H1 (cell line): ENCODE results near the gene ARID3B. TPM values are rescaled to one million over a fixed set of nuclear protein-coding genes. Genes with fewer than 3 reads are reported as not detected.

Experiments used
- CTCF ChIA-PET: fragments of 300-600 bp; sonication (Branson Sonifier 250); formaldehyde crosslinking; loops from one replicate; lab custom pipeline; 2021; ENCODE audit not compliant: partially characterized antibody; lab: Charles Lee
- POLR2A ChIA-PET: fragments of 300-600 bp; sonication (Branson Sonifier 250); formaldehyde crosslinking; loops from one replicate; lab custom pipeline; 2021; ENCODE audit warnings: inconsistent platforms; ENCODE audit not compliant: partially characterized antibody; lab: Charles Lee
- DNase-seq, 2 experiments: peaks; one replicate each; pipeline versions ENCODE4 v3.0.0 to v3.0.0-alpha.2; 2010 to 2022; ENCODE audit warnings: low spot score in 2 of 2, low read depth in 1 of 2, mixed read lengths in 1 of 2
- FAIRE-seq: peaks from 2 replicates; lab custom pipeline; 2011; peaks lifted over from hg19 to GRCh38; lab: Jason Lieb, UNC
- H2AFZ ChIP-seq: 2 replicates; pipeline ENCODE4 v1.8.1; 2012; ENCODE audit warnings: low read length, inconsistent platforms
- H2AK5ac ChIP-seq: 2 replicates; pipeline ENCODE4 v1.6.1; 2013; ENCODE audit warnings: low read depth, low read length
- H2BK120ac ChIP-seq: replicated peaks from 2 replicates; pipeline ENCODE3; 2013; ENCODE audit warnings: low read depth, low read length, inconsistent platforms
- H2BK12ac ChIP-seq: 2 replicates; pipeline ENCODE4 v1.6.1; 2013; ENCODE audit warnings: low read depth, low read length
- H2BK15ac ChIP-seq: 2 replicates; pipeline ENCODE4 v1.6.1; 2013; ENCODE audit warnings: low read length
- H2BK20ac ChIP-seq: 2 replicates; pipeline ENCODE4 v1.6.1; 2013; ENCODE audit warnings: low read length
- H2BK5ac ChIP-seq: 2 replicates; pipeline ENCODE4 v1.6.1; 2013; ENCODE audit warnings: low read depth, low read length
- H3K14ac ChIP-seq: 2 replicates; pipeline ENCODE4 v1.6.1; 2013; ENCODE audit warnings: inconsistent platforms; ENCODE audit not compliant: insufficient read length
- H3K18ac ChIP-seq: 2 replicates; pipeline ENCODE4 v1.6.1; 2013; ENCODE audit warnings: low read length; ENCODE audit errors: extremely low read depth
- H3K23ac ChIP-seq: 2 replicates; pipeline ENCODE4 v1.6.1; 2013; ENCODE audit warnings: inconsistent platforms; ENCODE audit not compliant: insufficient read length
- H3K23me2 ChIP-seq: 2 replicates; pipeline ENCODE4 v1.6.1; 2013; ENCODE audit warnings: low read depth, low read length
- H3K27ac ChIP-seq: 2 replicates; pipeline ENCODE4 v1.6.1; 2011; ENCODE audit warnings: low read depth, low read length, inconsistent platforms
- H3K27me3 ChIP-seq, 4 experiments: replicated peaks in 1 of 4; 1 replicate in 1 of 4; 2 replicates in 3 of 4; pipeline versions ENCODE4 v1.6.1 to v1.8.1; 2011 to 2013; ENCODE audit warnings: low read length in 3 of 4, mild to moderate bottlenecking in 3 of 4, inconsistent platforms in 2 of 4, mixed read lengths in 2 of 4, moderate library complexity in 1 of 4; ENCODE audit not compliant: control insufficient read depth in 3 of 4, insufficient read depth in 3 of 4; ENCODE audit errors: extremely low read depth in 1 of 4
- H3K36me3 ChIP-seq, 4 experiments: 2 replicates each; pipeline versions ENCODE4 v1.6.1 to v1.8.1; 2011 to 2013; ENCODE audit warnings: mild to moderate bottlenecking in 4 of 4, low read length in 3 of 4, moderate library complexity in 2 of 4, control low read depth in 1 of 4, inconsistent platforms in 1 of 4; ENCODE audit not compliant: insufficient read depth in 4 of 4, control insufficient read depth in 2 of 4
- H3K4ac ChIP-seq: replicated peaks from 2 replicates; pipeline ENCODE3; 2013; ENCODE audit warnings: low read length, low read depth, mixed read lengths, inconsistent platforms; ENCODE audit not compliant: insufficient read length
- H3K4me1 ChIP-seq, 4 experiments: replicated peaks in 1 of 4; 1 replicate in 1 of 4; 2 replicates in 3 of 4; pipeline versions ENCODE4 v1.6.1 to v1.8.1; 2011 to 2013; ENCODE audit warnings: low read length in 3 of 4, inconsistent platforms in 2 of 4, mixed read lengths in 1 of 4; ENCODE audit not compliant: insufficient read depth in 4 of 4, control insufficient read depth in 3 of 4
- H3K4me2 ChIP-seq, 2 experiments: 2 replicates each; pipeline versions ENCODE4 v1.6.1 to v1.8.1; 2011 to 2013; ENCODE audit warnings: low read depth in 2 of 2, low read length in 2 of 2, control low read depth in 1 of 2, inconsistent platforms in 1 of 2, mild to moderate bottlenecking in 1 of 2; ENCODE audit not compliant: insufficient read depth in 1 of 2
- H3K4me3 ChIP-seq, 4 experiments: fragments of 200-600, 300-600 bp in 1 of 4; sonication (generic), shearing (Covaris generic), sonication (Bioruptor Twin) in 1 of 4; 2 replicates each; pipeline versions ENCODE4 v1.5.1 to v1.8.1; 2011 to 2016; ENCODE audit warnings: low read length in 4 of 4, low read depth in 3 of 4, control low read depth in 2 of 4, inconsistent platforms in 2 of 4, mild to moderate bottlenecking in 2 of 4, mixed read lengths in 1 of 4, moderate library complexity in 1 of 4; ENCODE audit not compliant: insufficient read depth in 2 of 4; ENCODE audit errors: extremely low read depth in 1 of 4
- H3K56ac ChIP-seq: replicated peaks from 2 replicates; pipeline ENCODE3; 2013; ENCODE audit warnings: low read depth, mild to moderate bottlenecking, mixed read lengths, low read length, inconsistent platforms; ENCODE audit not compliant: insufficient read length
- H3K79me1 ChIP-seq: 2 replicates; pipeline ENCODE4 v1.6.1; 2013; ENCODE audit warnings: low read depth, low read length, control low read depth
- H3K79me2 ChIP-seq, 2 experiments: 2 replicates each; pipeline versions ENCODE4 v1.6.1 to v1.8.1; 2012 to 2013; ENCODE audit warnings: low read length in 2 of 2, mild to moderate bottlenecking in 2 of 2, inconsistent platforms in 1 of 2; ENCODE audit not compliant: insufficient read depth in 2 of 2, control insufficient read depth in 1 of 2
- H3K9ac ChIP-seq, 4 experiments: replicated peaks in 1 of 4; 1 replicate in 1 of 4; 2 replicates in 3 of 4; pipeline versions ENCODE4 v1.6.1 to v1.8.1; 2011 to 2013; ENCODE audit warnings: low read depth in 3 of 4, low read length in 3 of 4, control low read depth in 2 of 4, mild to moderate bottlenecking in 2 of 4, moderate library complexity in 2 of 4, inconsistent platforms in 1 of 4; ENCODE audit errors: extremely low read depth in 1 of 4
- H3K9me3 ChIP-seq, 2 experiments: 2 replicates each; pipeline versions ENCODE4 v1.6.1 to v1.8.1; 2012 to 2013; ENCODE audit warnings: mild to moderate bottlenecking in 2 of 2, moderate library complexity in 2 of 2, control low read depth in 1 of 2, inconsistent platforms in 1 of 2, low read depth in 1 of 2, low read length in 1 of 2, mixed read lengths in 1 of 2; ENCODE audit not compliant: insufficient read depth in 2 of 2
- H4K20me1 ChIP-seq, 2 experiments: replicated peaks in 1 of 2; 2 replicates each; pipeline versions ENCODE3 to v1.8.1; 2011 to 2013; ENCODE audit warnings: inconsistent platforms in 2 of 2, low read length in 2 of 2, mild to moderate bottlenecking in 1 of 2; ENCODE audit not compliant: insufficient read depth in 2 of 2, control insufficient read depth in 1 of 2
- H4K5ac ChIP-seq: 2 replicates; pipeline ENCODE4 v1.6.1; 2013; ENCODE audit warnings: low read length, low read depth, mixed read lengths, inconsistent platforms; ENCODE audit not compliant: insufficient read length
- H4K8ac ChIP-seq: 2 replicates; pipeline ENCODE4 v1.8.0; 2013; ENCODE audit warnings: mild to moderate bottlenecking, moderate library complexity, low read length, inconsistent platforms; ENCODE audit not compliant: insufficient read depth; ENCODE audit errors: extremely low read depth
- H4K91ac ChIP-seq: replicated peaks from 2 replicates; pipeline ENCODE3; 2013; ENCODE audit warnings: low read length, mixed read lengths, inconsistent platforms; ENCODE audit not compliant: insufficient read length
- SAP30 ChIP-seq: fragments of 300-600 bp; sonication (generic); IDR thresholded peaks from 2 replicates; pipeline ENCODE4 v1.7.1; 2012; ENCODE audit warnings: low read length, moderate library complexity, mild to moderate bottlenecking, inconsistent platforms; ENCODE audit not compliant: insufficient read depth, insufficient replicate concordance
- SP2 ChIP-seq: IDR thresholded peaks from 2 replicates; pipeline ENCODE4 v1.6.1; 2012; ENCODE audit warnings: mild to moderate bottlenecking, low read length, inconsistent platforms
- WGBS, 2 experiments: shearing (Covaris generic) in 1 of 2; methylation state at CpG; one replicate each; pipeline versions ENCODE4 v1.1.6 to v1.1.7; 2013 to 2015; ENCODE audit warnings: low lambda C conversion rate in 2 of 2, mixed read lengths in 2 of 2, inconsistent platforms in 1 of 2, low coverage in 1 of 2, missing lambda C conversion rate in 1 of 2; ENCODE audit not compliant: insufficient replicate concordance in 2 of 2, insufficient coverage in 1 of 2, insufficient read length in 1 of 2; ENCODE audit errors: extremely low coverage in 1 of 2, missing lambda C conversion rate in 1 of 2; 5-methylcytosine and 5-hydroxymethylcytosine counted together
- polyA plus RNA-seq, 7 experiments: library from polyadenylated mRNA; depleted of rRNA in 3 of 7; stranded (reverse) in 5 of 7; unstranded in 2 of 7; fragments of >200 nt in 5 of 7; fragments of 200-250 nt in 2 of 7; gene quantifications; 1 replicate in 5 of 7; 2 replicates in 1 of 7; 4 replicates in 1 of 7; pipeline versions ENCODE4 v1.2.1 to v1.2.3, GENCODE V29; 2011 to 2013; ENCODE audit warnings: missing spikeins in 2 of 7, mixed read lengths in 2 of 7
- total RNA-seq: library from RNA; stranded (reverse); fragmentation: NEBNext Ultra II Directional; extraction: Animal tissue kit (Norgen Biotek cat#: 25700); gene quantifications from 2 replicates; pipeline ENCODE4 v1.2.1, GENCODE V29; 2021

The ARID3B gene
- total and polyA plus RNA-seq, 2 of the 8 experiments (the other 6 are each of a cell fraction or from before 2014, with no cell fraction given): 81.0 to 115 TPM

GRCh38 chr15:74585191-74585590 lies 44.2 kb downstream of the ARID3B start:
- no peaks in the 10 kb centered on the region for H3K23me2 ChIP-seq
- H3K9me3 ChIP-seq: no peaks in the 10 kb centered on the region
- WGBS, 2 experiments: 86% methylated on average over 3 of the region's 3 CpGs; no CpG with 5 or more reads in 1 of the 2 experiments
- DNase-seq: no peak
- no peaks in the 10 kb centered on the region for H3K27me3 ChIP-seq
- no peak for TF ChIP-seq SAP30
- no peak for TF ChIP-seq SP2
- no peak overlapping the region for H3K27ac ChIP-seq
- H4K5ac ChIP-seq: no peak overlapping the region
- peaks cover 8 to 20% of the 10 kb centered on the region in 2 experiments for H4K20me1 ChIP-seq
- H2BK5ac ChIP-seq: no peak overlapping the region
- peaks cover 16 to 42% (median 26%) of the 10 kb centered on the region in 4 experiments for H3K36me3 ChIP-seq
- H3K79me1 ChIP-seq: 0 out of 2 replicates have a peak, but pooled peaks cover 10% of the 10 kb centered on the region
- no peak overlapping the region for H2AFZ ChIP-seq
- H4K91ac ChIP-seq: no peak overlapping the region
- H3K18ac ChIP-seq: no peak overlapping the region
- no peak overlapping the region for H2AK5ac ChIP-seq
- H3K9ac ChIP-seq: no peak overlapping the region
- no peak overlapping the region for H4K8ac ChIP-seq
- H3K4ac ChIP-seq: no peak overlapping the region
- H3K4me3 ChIP-seq: no peak overlapping the region
- H3K14ac ChIP-seq: no peak overlapping the region
- H3K4me1 ChIP-seq: peaks cover 0 to 6% (median 5%) of the 10 kb centered on the region in 4 experiments; a peak in 3 of 7 replicates
- ChIA-PET POLR2A (interaction anchor here (1.2 to 2.6 kb wide), 2 partner anchors 13 to 38 kb away, joined by 4 to 12 read pairs; no protein-coding TSS in a partner anchor), CTCF (interaction anchor here (1.2 kb wide), 1 partner anchor 17 kb away, joined by 3 read pairs; no protein-coding TSS in a partner anchor)
- FAIRE-seq: no peak
- H2BK12ac ChIP-seq: no peak overlapping the region
- no peak overlapping the region for H2BK20ac ChIP-seq
- peaks cover 0 to 10% of the 10 kb centered on the region in 2 experiments; a peak in 1 of 4 replicates for H3K79me2 ChIP-seq
- H3K23ac ChIP-seq: no peak overlapping the region
- H2BK120ac ChIP-seq: no peak overlapping the region
- H2BK15ac ChIP-seq: no peak overlapping the region
- H3K4me2 ChIP-seq: no peak overlapping the region
- no peak overlapping the region for H3K56ac ChIP-seq
